ENCODE measurements around the gene ARHGAP15.

ARHGAP15 gene

DNA sequence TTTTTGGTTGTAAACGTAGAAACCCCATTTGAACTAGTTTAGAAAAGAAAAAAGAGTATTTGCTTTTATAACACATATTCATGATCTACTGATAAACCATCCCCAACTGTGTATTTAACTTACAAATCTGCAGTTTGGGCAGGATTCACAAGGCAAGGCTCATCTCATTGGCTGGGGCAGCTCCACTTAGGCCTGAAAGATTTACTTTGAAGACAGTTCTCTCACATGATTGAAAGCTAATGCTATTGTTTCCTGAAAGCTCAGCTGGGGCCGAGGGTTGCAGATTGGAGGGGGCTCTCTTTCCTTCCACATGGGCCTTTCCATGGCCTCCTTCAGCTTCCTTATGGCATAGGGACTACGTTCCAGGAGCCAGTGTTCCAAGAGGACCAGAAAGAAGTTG is 47.4 kb downstream of the ARHGAP15 start:
- no peak for DNase-seq

DNA sequence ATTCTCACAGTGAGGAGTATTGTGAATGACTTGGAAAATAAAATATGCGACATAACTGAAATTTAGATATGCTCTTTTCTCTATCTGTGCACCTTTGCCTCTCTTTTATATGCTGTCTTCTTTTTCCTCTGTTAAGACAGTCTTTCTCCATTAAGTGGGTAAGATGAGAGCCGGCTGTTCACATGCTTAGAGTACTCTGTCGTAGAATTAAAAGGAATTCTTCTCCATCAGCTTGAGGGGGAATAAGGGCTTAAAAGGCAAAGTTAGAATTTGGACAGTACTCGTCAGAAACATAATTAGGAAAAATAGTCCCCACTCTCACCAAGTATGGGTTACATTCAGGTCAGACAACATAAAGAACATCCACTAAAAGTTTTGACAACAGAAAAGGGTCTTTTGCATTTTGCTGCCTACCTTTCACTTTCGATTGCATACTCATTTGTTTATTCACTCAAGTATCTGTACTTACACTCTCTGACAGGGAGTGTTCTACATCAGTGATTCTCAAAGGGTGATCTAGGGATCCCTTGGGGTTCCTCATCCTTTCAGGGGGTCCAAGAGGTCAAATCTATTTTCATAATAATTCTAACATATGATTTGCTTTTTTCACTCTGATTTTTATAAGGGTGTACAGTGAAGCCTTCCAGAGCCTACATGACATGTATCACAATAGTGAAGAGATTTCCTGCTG is 48.0 kb downstream of the ARHGAP15 start:
- peak; percentile 79 for DNase-seq

DNA sequence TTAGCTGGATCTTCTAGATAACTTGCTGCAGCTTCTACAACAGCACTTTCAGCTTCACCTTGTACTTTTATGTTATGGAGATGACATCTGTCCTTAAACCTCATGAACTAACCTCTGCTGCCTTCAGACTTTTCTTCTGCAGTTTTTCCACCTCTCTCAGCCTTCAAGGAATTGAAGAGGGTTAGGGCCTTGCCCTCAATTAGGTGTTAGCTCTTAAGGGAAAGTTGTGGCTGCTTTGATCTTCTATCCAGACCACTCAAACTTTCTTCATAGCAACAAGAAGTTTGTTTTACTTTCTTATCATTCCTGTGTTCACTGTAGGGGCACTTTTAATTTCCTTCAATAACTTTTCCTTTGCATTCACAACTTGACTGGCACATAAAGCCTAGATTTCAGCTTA is 52.3 kb downstream of the ARHGAP15 start:
- no peak for DNase-seq

DNA sequence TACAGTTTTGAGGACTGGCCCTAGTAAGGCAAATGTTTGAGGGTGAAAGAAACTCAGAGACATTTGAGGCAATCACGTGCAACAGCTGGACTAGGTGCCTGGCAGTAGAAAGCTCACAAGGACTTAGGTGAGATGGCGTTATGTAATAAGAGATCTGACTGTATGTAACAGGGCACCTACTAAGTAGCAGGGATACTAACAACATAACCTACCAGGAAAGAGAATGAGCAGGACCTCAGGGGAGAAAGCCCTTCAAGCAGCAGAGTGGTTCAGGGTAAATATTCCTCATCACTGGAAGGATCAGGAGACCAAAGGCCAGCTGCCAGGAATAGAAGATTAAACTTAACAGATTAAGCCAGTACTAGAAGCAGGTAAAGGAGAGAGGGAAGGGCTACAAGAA is 53.4 kb downstream of the ARHGAP15 start:
- DNase-seq: no peak

DNA sequence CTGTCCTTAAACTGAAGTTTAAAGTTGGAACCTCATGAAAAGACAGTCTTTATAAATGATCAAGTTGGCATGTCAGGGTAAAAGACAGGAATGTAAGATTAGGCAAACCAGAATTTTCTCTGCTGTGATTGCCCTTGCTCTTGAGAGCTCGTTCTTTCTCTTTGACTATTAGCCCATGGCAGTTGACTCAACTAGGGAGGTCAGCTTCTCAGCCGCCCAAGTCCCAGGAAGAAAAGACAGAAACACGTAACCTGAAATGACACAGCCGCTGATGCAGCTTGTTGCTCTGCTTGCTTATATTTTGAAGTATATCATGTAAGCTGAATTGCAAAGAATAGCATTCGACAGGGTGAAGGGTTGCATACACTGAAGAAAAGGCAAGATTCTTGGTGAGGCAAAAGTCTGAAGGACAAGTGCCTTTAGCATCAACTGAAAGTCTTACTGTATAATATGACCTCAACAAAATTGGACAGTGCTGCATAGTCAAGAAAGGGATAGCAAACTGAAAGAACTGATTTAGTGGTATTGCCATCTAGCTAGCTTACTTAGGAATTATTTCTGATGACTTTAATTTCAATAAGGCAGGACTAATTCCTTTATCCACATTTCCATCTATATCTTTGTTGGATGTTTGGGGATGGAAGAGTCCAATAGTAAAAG is 54.7 kb downstream of the ARHGAP15 start:
- DNase-seq: no peak

DNA sequence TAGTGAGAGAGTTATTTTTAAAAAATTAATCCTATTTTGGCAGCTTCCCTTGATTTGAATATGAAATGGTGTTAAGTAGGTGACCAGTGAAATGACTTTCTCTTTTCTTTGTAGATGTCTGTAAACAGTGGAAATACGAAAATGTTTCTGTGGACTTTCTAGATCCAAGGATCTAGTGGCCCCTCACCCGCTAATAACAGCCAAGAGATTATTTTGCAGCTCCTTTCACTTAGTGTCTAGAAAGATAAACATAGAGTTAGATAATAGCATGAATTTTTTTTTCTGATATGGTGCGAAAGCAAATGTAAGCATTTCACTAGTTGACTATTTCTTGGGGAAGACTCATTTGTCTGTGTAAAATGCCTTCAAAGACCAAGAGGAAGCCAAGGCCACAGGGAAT is 57.7 kb downstream of the ARHGAP15 start:
- DNase-seq: no peak

DNA sequence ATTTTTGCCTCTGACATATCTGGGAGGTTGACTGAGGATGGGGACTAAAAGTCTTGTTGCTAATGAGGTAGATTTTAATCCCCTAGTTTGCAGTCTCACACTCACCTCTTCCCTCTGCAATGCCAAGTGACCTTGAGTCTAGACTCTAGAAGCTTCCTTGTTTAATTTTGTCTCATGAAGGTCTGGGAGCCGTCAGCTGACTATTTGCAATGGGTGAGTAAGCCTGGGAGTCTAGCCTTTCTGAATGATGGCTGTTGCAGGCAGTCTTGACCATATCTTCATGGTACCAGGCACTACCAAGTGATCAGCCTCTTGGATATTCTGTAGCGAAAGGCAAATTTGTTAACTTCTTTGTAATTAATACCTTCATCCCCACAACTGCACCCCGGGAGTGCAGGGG is 61.2 kb downstream of the ARHGAP15 start:
- no peak for DNase-seq

DNA sequence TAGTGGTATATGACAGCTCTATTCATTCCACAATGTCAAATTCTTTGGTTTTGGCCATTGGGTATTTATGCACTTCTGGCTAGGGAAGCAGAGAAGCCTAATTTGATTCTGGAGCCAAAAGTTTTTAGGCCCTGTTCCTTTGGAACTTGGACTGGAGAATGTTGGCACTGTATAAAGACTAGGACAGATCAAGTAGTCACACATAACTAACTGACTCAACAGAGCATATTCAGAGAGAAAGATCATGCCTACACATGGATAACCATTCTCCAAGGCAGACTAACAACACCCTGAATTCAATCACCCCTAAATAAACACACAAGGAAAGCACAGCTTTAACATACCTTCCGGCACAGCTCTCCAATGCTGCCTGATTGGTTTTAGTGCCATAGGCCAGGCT is 62.9 kb downstream of the ARHGAP15 start:
- DNase-seq: no peak

DNA sequence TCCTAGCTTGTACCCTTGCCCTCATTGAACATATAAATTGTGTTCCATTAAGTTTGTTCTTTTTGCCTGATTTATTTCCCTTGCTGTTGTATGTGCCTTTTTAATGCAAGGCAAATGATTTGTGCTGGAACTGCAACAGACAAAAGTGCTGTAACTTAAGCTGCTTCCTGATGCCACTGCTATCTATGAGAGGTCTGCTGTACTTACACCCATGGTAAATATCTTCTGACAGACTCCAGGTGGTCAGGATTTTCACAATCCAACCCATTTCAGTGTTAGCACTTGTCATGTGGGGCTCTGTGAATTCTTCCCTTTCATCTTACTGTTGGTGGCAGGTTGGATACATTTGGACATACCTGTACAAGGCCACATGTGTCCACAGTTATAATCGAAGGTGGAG is 63.5 kb downstream of the ARHGAP15 start:
- no peak for DNase-seq

DNA sequence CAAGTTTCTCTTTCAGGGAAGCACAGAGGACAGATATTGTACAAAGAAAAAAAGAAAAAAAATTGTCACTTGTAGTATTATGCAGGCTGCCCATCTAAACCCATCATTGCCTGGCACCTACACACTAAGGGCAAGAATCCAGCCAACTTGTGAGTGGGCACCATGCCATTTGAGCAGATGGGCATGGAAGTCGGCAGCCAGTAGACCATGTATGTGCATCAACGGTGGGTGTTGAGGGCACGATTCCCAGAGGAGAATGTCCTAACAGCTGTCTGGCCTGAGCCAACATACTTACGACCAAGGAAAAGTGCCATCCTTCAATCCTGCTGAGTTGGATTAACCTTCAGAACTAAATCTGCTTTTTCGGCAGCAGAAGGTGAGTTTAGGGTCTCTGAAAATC is 63.9 kb downstream of the ARHGAP15 start:
- DNase-seq: no peak

DNA sequence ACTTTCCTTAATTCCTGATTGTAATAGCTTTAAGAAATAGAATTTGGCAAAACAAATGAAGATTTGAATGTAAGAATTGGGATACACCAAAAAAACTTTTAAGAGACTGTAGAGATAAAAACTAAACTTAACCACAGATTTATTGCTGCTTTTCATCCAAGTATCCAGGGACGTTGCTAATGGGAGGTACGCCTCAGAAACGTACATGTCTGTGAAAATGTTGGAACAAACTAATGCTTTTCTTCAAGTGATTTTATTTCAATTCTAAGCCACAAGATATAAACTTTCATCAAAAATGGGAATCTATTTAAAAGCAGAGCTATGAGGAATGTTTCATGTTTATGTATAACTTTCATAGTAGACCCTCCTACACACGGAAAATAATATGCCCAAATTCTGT is 66.3 kb downstream of the ARHGAP15 start:
- DNase-seq: no peak

DNA sequence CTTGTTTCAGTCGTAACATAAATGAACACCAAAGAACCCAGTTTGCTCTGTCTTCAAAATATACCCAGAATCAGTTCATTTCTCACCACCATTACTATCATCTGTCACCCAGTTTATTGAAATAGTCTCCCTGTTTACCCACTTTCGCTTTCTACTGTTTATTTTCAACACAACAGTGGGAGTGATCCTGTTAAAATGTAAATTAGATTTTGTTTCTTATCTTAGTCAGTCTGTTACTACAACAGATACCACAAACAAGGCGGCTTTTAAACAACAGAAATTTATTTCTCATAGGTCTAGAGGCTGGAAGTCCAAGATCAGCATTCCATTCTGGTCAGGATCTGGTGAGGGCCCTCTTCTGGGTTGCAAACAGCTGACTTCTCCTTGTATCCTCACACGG is 74.8 kb downstream of the ARHGAP15 start:
- DNase-seq: no peak

DNA sequence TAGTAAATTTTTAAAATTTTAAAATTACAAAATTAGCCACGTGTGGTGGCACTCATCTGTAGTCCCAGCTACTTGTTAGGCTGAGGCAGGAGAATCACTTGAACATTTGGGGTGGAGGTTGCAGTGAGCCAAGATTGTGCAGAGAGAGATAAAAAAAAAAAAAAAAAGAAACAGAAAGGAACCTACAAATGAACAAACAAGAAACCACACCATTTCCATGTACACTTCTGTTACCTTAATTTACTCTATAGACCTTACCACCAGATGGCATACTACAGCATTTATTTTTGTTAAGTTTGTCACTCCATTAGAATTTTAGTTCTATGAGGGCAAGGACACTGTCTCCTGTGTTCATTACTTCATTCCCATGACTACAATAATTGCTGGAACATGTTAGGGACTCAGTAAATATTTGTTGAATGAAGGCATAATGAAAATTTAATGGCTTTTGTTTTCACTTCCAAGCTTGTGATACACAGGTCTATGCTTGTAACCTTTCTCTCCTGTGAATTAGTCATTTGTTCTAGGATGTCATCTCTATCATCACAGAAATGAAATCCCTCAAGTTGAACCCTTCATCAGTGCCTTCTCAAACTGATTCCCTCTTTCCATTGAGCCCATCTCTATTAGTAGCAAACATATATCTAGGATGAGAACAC is 76.0 kb downstream of the ARHGAP15 start:
- DNase-seq: no peak

DNA sequence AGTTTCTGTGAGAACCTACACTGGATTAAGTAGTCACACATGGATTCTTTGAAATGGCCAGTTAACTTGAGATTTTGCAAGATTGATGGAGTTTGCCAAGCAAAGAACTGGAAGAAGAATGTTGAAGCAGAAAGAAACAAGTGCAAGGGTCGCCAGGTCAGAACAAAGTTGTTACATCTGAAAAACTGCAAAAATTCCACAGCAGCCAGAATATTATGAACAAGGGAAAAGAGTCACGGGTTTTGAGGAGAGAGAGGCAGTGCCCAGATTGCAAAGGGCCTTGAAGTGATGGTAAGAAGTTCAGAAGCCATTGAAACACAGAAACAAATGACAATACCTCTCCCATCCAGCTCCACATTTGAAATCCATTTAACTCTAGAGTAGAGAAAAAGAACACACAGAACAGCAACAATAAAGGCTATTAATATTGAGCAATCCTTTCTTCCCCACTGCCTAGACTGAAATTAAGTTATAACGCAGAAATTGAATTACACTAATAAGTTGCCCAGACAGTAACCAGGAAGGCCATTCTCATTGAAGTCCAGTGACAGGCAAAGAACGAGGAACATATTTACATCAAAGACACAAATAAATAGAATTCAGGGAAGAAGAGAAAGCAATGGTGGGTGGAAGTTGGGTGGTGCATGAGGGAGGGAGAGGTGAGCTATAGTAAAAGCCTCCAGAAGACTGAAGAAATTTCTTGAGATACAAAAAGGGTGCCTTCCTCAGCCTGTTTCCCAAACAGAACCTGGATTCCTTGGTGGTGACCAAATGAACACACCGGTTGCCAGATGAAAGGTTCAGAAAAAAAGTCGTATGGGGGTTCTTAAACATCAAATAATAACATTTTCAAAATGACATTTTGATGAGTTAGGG is 80.6 kb downstream of the ARHGAP15 start:
- DNase-seq: no peak

DNA sequence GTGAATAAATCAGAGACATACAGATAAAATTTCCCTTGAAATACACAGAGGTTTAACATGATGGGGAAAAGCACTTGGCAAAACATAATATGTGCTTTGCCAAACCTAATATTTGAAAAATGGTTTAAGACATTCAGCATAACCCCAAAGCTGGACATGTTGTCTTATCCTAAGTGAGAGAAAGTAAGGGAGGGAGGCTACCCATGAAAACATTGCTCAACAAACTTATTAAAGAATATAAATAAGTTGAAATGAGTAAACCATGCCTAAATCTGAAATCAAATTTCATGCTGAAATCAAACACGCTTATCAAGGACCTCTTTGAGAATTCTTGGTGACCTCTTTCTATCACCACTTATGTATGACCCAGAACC is 81.2 kb downstream of the ARHGAP15 start:
- DNase-seq: no peak

DNA sequence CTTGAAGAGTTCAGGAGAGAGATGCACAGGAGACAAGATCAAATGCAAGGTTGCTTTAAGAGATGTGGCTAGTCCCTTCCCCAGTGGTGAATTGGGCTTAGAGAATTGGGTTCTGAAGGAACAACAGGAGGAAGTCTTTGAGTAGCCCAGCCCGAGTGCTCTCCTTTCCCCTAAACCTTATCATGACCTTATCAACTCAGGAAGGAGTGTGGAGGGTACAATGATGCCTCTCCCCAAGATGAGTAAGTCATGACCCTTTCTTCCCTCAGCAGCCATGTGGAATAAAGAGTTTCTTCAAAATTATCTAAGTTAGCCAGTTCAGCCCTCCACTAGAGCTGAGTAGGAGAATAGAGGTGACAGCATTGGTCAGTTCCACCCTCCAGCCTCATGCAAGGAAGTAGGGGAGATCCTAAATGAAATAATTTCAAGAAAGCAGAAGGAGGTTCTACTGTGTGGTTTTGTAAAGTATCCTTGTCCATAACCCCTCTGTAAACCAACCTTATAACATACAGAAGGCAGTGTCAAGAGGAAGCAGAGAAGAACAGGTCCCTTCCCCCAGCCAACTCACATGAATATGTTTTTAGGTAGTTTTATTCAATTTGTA is 88.4 kb downstream of the ARHGAP15 start:
- DNase-seq: no peak

DNA sequence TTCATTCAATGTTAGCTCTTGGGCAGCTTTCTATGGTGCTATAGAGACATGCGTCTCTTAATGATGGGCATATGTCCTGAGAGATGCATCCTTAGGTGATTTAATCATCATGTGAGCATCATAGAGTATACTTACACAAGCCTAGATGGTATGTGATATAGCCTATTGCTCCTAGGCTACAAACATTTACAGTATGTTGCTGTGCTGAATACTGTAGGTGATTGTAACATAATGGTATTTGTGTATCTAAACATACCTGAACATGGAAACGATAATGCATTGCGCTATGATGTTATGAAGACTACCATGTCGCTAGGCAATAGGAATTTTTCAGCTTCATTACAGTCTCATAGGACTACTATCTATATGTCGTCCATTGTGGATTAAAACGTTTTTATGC is 89.4 kb downstream of the ARHGAP15 start:
- DNase-seq: no peak

DNA sequence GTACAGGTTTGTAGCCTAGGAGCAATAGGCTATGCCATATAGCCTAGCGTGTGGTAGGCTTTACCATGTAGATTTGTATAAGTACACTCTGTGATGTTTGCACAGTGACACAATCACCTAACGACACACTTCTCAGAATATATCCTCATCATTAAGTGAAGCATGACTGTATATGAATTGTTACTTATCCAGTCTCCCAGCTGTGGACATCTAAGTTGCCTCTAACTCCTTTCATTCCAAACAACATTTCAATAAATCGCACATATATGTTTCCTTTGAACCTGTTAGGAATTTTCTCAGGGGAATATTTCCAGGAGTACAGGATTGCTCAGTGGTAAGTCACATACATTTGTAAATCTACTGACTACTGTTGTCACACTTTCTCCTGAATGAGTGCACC is 90.0 kb downstream of the ARHGAP15 start:
- no peak for DNase-seq

DNA sequence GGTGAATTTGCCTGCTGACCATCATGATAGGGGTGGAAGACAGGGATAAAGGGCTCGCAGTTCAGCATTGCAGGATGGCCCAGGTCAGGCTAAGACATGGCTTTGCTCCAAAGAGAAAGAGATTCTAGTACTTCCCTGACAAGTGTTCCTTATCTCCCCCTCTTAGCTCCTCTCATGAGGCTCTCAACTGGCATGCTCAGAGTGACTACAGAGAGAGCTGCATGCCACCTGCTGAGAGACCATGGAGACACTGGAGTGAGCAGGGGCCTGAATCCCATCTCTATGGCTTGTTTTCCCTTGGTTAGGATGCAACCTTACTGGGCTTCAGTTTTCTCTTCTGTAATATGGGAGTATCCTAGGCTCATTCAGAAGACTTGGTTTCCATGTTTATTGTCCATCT is 94.3 kb downstream of the ARHGAP15 start:
- no peak for DNase-seq

DNA sequence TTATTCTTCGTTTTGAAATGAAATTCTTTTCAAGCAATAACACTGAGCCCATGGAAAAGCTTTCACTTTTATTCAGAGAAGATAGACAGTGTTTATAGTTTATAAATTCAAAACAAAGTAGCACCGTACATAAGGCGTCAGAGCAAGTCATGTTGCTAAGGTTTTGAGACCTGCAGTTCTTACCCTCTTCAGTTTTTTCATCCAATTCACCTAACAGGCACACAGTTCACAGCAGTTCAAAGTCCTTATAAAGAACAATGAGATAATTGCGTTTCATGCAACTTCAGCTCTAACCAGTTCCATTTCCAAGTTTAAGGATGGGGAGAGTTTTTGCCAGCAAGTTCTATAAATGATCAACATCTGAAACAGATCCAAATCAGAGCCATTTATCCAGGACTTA is 96.7 kb downstream of the ARHGAP15 start:
- DNase-seq: no peak

DNA sequence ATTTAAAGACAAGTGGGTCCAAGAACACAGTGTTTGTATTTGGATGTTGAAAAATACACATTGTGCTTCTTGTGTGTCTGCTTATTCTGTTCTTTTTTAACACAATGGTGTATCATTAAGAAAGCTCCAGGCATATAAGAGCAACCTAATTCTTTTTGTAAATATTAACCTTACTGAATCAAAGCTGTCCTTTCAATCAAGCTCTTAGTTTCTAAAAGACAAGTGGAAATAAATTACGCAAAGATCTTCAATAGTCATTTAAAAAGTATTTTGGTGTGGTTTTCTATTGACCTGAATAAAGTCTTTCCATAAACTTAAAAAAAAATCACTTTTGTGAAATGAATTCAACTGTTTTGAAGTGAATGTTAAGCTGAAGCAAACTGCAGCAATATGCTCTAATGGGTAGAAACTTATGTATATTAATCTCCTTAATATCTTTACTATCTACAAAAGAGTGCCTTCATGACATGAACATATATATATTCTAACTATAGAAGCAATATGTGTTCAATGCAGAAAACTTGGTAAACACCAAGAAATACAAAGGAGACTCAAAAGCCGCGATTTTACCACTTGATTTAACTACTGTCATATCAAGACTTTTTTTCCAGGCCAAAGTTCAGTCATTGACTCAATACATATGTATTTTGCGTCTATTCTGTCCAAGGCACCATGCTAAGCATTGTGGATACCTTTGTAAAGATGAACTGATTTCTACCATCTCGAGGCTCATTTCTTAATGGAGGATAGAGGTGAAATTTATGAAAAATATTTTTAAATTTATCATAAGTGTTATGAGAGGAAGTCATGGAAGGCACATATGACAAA is 97.7 kb downstream of the ARHGAP15 start:
- DNase-seq: no peak

DNA sequence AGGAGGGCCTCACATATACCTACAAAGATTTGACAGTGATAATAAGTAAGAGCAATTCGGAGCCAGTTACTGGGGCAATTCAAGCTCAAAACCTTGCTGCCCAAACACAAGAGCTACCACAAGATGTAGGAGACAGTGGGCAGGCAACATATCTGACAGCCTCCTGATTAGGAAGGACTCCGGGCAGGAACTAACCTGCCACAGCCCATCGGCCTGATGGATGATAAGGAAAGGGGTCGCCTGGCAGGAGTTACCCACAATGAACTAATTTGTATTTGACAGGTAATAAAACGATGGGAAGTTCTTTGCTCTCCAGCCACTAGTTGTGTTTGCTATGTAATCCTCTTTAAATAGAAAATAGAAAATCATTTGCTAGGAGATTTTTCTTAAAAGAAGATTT is 100.2 kb downstream of the ARHGAP15 start:
- no peak for DNase-seq

Measured in DMS79 treated with DMSO at 0.1 percent for 48 hours (cell line).